Suppressor macrophage (primary cell): Measurements from ENCODE around the gene TLCD3B.

Experiments
- DNase-seq, 4 experiments: peaks; one replicate each; pipeline ENCODE4 v3.0.0-alpha.2; 2020 to 2022

The TLCD3B gene

GRCh38 chr16:29988346-29989075 lies 42.6 kb downstream of the TLCD3B start:
- DNase-seq = no peak

GRCh38 chr16:29987371-29988085 lies 43.5 kb downstream of the TLCD3B start:
- DNase-seq = no peak

- no peak for DNase-seq
Observed at GRCh38 chr16:29986931-29987330, 44.1 kb downstream of the TLCD3B start.

GRCh38 chr16:29986231-29986630 lies 44.8 kb downstream of the TLCD3B start:
- DNase-seq = no peak

- DNase-seq = no peak
Observed at GRCh38 chr16:29985271-29985811, 45.7 kb downstream of the TLCD3B start.

GRCh38 chr16:29984764-29985147 lies 46.3 kb downstream of the TLCD3B start:
- DNase-seq = no peak

- no peak for DNase-seq
Observed at GRCh38 chr16:29984137-29984763, 46.8 kb downstream of the TLCD3B start.

GRCh38 chr16:29983420-29984136 lies 47.5 kb downstream of the TLCD3B start:
- no peak for DNase-seq

GRCh38 chr16:29982560-29983419 lies 48.3 kb downstream of the TLCD3B start:
- no peak for DNase-seq

- DNase-seq = no peak
Observed at GRCh38 chr16:29978564-29979270, 52.4 kb downstream of the TLCD3B start.

GRCh38 chr16:29978081-29978480 lies 53.0 kb downstream of the TLCD3B start:
- DNase-seq = no peak

GRCh38 chr16:29977063-29977825 lies 53.8 kb downstream of the TLCD3B start:
- no peak for DNase-seq

- no peak for DNase-seq
Observed at GRCh38 chr16:29975811-29976511, 55.1 kb downstream of the TLCD3B start.

- no peak for DNase-seq
Observed at GRCh38 chr16:29975134-29975538, 55.9 kb downstream of the TLCD3B start.
